ENCODE measurements around the gene PDE4C. TPM values are rescaled to one million over a fixed set of nuclear protein-coding genes. Genes with fewer than 3 reads are reported as not detected.
A peak's percentile ranks its signal among the peaks of the same experiment; 100 is the strongest.

The PDE4C gene
- total and polyA plus RNA-seq, 9 of the 15 experiments (the other 6 are each of a cell fraction or from before 2014, with no cell fraction given): 0.04 to 0.91 (median 0.20) TPM; not detected in 1

GRCh38 chr19:18205200-18205892 is 20.9 kb downstream of the PDE4C start (continued):
- TF ChIP-seq REST (IDR thresholded peaks at IDR 0.05; ENCODE audit: borderline replicate concordance) (no peak), REST (CRISPR knock-in tag; IDR thresholded peaks at IDR 0.05; ENCODE audit: low read depth) (no peak), ZNF431 (CRISPR knock-in tag; IDR thresholded peaks at IDR 0.05) (no peak), ZNF695 (CRISPR knock-in tag; IDR thresholded peaks at IDR 0.05) (no peak), CAMTA2 (CRISPR knock-in tag; conservative IDR thresholded peaks at IDR 0.05) (no peak), ZBTB43 (CRISPR knock-in tag; IDR thresholded peaks at IDR 0.05) (no peak), E2F6 (IDR thresholded peaks at IDR 0.05; ENCODE audit: borderline replicate concordance in 1 of 2, extremely low read depth in 1 of 2, insufficient read depth in 1 of 2, insufficient read length in 1 of 2, low read depth in 1 of 2, low read length in 1 of 2, poor library complexity in 1 of 2, severe bottlenecking in 1 of 2) (peak in 1 of 2 experiments; percentile 57), HDAC8 (tag; IDR thresholded peaks at IDR 0.05) (no peak), POLR2B (IDR thresholded peaks at IDR 0.05; ENCODE audit: low read depth, partially characterized antibody) (peak; percentile 22), GTF2E2 (tag; IDR thresholded peaks at IDR 0.05) (0 out of 2 replicates have a peak, but pooled peaks have one; percentile 54), ZC3H4 (CRISPR knock-in tag; IDR thresholded peaks at IDR 0.05; ENCODE audit: borderline replicate concordance) (0 out of 2 replicates have a peak, but pooled peaks have one; percentile 46), ASH1L (IDR thresholded peaks at IDR 0.05; ENCODE audit: borderline replicate concordance, low read depth, partially characterized antibody) (no peak), MYNN (IDR thresholded peaks at IDR 0.05) (no peak), MYNN (CRISPR knock-in tag; IDR thresholded peaks at IDR 0.05) (no peak), ZC3H8 (IDR thresholded peaks at IDR 0.05) (no peak), TBP (optimal IDR thresholded peaks at IDR 0.05; ENCODE audit: low read depth, low read length) (peak; percentile 65), ZKSCAN8 (CRISPR knock-in tag; IDR thresholded peaks at IDR 0.05) (no peak), RBM14 (IDR thresholded peaks at IDR 0.05; ENCODE audit: borderline replicate concordance, insufficient read depth, low read depth, low read length) (no peak), MIER1 (IDR thresholded peaks at IDR 0.05; ENCODE audit: low read depth) (no peak)
